DND-41 (cell line): ENCODE results near the gene CCDC142.
"Not testable (repeated sequence)": the region's sequence is repeated elsewhere in the genome, so short reads cannot be mapped to it uniquely, and the experiment has no call there.

ENCODE experiments used
- CTCF ChIP-seq: IDR thresholded peaks from 2 replicates; pipeline ENCODE4 v1.5.1; 2012; ENCODE audit warnings: borderline replicate concordance, low read length, moderate library complexity, mild to moderate bottlenecking; ENCODE audit not compliant: poor library complexity, severe bottlenecking; ENCODE audit errors: extremely low read depth
- EZH2 ChIP-seq: IDR thresholded peaks from 3 replicates; pipeline ENCODE4 v1.6.1; 2012; ENCODE audit warnings: borderline replicate concordance, low read depth, mild to moderate bottlenecking, moderate library complexity, low read length, inconsistent platforms; ENCODE audit not compliant: severe bottlenecking

- TF ChIP-seq CTCF, EZH2: not testable (repeated sequence)
These were observed 922 bp upstream of the CCDC142 start for GRCh38 chr2:74483675-74484164.
